ENCODE results near the gene ZNF519. TPM values are rescaled to one million over a fixed set of nuclear protein-coding genes. Genes with fewer than 3 reads are reported as not detected.
"Not testable (repeated sequence)": the region's sequence is repeated elsewhere in the genome, so short reads cannot be mapped to it uniquely, and the experiment has no call there.

Gene ZNF519
- 1 to 10 TPM; 2.6 to 9.0 (median 4.8) TPM for total RNA-seq

DNA sequence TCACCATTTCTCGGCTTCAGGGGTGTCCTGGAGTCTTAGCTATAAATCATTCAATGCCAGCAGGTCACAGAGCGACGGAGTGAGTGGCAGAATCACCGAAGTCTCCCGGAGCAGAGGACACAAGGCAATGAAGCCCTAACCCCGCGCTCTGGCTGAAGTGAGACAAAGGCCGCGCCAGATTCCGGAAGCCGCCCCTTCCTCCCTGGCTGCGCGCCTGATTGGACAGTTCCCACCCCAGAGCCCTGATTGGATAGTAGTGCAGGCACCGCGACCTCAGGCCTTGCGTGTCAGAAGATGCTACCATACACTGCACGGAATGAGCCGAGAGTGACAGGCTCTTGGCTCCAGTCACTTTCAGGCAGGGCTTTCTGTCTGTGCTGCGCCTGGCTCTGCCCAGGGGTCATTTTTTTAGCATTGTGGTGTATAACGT is at the start of gene ZNF519:
Gene ZNF519 (minus strand): TSS at position 165 of the 430 bp plus-strand sequence. CDS start 158 bp downstream, at position 7.
- peak; percentile 73 for DNase-seq (ENCODE audit: low spot score)
- ATAC-seq (ENCODE audit: low FRiP score), result peak; percentile 100

DNA sequence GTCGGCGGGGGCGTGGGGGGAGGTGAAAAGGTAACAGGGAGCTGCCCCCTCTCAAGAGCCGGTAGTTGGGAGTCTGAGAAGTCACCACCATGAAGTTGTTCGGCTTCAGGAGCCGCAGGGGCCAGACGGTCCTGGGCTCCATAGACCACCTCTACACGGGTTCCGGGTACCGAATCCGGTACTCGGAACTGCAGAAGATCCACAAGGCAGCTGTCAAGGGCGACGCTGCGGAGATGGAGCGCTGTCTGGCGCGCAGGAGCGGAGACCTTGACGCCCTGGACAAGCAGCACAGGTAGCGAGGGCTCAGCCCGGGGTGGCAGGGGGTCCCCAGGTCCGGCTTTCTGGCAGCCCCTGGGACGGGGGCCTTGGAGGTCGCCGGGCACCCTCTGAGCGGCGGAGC is 47.1 kb upstream of the ZNF519 start:
- TF ChIP-seq, protein P1, sequence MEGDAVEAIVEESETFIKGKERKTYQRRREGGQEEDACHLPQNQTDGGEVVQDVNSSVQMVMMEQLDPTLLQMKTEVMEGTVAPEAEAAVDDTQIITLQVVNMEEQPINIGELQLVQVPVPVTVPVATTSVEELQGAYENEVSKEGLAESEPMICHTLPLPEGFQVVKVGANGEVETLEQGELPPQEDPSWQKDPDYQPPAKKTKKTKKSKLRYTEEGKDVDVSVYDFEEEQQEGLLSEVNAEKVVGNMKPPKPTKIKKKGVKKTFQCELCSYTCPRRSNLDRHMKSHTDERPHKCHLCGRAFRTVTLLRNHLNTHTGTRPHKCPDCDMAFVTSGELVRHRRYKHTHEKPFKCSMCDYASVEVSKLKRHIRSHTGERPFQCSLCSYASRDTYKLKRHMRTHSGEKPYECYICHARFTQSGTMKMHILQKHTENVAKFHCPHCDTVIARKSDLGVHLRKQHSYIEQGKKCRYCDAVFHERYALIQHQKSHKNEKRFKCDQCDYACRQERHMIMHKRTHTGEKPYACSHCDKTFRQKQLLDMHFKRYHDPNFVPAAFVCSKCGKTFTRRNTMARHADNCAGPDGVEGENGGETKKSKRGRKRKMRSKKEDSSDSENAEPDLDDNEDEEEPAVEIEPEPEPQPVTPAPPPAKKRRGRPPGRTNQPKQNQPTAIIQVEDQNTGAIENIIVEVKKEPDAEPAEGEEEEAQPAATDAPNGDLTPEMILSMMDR (IDR thresholded peaks at IDR 0.05), result no peak
- no peak for DNase-seq (ENCODE audit: low spot score)
- no peak for ATAC-seq (ENCODE audit: low FRiP score)

DNA sequence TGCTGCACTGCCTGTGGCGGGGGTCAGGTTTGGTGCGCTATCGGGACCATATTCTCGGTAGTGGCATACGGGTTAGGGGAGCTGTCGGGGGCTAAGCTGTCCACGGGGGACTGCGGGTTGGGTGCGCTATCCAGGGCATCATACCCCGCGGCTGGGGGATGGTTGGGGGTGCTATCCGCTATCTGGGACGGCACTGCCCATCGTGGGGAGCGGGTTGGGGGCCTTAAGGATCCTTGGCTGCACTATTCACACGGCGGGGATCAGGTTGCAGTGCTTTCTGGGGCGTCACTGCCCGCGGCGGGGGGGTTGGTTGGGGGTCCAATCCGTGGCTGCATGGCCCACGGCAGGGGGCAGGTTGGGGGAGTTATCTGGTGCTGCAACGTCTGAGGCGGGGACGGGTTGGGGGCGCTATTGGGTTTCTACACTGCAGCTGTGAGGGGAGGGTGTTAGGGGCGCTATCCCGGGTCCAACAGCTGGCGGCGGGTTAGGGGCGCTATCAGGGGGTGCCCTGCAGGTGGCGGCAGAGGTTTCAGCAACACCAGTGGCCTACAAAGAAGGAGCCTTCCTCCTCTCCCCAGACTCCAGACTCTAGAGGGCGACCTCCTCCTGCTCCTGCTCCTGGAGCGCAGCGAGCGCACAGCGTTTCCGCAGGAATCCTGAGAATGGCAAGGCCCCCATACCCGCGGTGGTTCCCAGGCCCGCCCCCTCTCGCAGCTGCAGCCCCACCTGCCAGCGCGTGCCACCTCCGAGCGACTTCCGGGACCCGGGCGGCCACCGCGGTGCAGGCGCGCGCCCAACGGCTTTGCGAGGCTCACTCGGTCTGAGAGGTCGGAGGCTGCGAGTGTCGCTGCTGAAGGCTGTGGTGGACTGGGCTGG is 46.3 kb upstream of the ZNF519 start:
- ATAC-seq (ENCODE audit: low FRiP score), result peak; percentile 91
- not testable (repeated sequence) for DNase-seq (ENCODE audit: low spot score)

DNA sequence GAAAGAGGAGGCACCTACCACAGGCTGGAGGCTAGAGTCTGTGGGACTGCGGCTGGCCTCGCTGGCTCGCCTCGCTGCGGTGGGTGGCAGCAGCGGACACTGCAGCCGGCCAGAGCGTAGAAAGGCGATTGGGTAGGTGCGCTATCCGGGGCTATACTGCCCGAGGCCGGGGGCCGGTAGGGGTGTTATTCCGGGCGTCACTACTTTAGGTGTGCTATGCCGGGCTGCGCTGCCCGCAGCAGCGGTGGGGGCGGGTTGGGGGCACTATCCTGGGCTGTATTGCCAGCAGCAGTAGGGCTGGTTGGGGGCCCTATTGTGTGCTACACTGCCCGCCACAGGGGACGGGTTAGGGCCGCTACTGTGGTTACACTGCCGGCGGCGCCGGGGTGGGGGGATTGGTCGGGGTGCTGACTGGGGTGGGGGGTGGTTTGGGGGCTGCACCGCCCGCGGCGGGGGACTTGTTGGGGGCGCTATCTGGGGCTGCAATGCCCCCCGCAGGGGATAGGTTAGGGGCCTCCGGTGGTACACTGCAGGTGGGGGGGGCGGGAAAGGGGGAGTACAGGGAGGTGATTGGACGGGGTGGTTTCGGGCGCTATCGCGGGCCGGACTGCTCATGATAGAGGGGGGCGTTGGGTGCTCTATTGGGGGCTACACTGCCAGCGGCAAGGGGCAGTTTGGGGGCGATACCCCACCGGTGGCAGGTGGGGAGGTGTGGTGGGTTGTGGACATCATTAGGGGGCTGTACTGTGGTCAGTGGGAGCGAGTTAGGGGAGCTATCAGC is 45.5 kb upstream of the ZNF519 start:
- ATAC-seq (ENCODE audit: low FRiP score); DNase-seq (ENCODE audit: low spot score): not testable (repeated sequence)

DNA sequence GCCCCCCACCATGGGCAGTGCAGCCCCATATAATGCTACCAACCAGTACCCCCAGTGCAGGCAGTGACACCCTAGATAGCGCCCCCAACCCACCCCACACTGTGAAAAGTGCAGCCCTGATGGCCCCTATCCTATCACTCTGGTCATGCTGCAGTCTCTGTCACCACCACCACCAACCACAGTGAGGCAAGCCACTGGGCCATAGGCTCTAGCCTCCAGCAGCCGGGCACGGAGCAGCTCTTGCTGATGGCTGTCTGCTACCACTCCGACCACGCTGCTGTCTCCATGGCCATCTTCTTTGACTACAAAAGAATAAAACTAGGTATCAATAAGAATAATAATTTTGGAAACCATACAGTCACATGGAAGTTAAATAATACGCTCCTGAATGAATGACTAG is 43.2 kb upstream of the ZNF519 start:
- ATAC-seq (ENCODE audit: low FRiP score); DNase-seq (ENCODE audit: low spot score): not testable (repeated sequence)

DNA sequence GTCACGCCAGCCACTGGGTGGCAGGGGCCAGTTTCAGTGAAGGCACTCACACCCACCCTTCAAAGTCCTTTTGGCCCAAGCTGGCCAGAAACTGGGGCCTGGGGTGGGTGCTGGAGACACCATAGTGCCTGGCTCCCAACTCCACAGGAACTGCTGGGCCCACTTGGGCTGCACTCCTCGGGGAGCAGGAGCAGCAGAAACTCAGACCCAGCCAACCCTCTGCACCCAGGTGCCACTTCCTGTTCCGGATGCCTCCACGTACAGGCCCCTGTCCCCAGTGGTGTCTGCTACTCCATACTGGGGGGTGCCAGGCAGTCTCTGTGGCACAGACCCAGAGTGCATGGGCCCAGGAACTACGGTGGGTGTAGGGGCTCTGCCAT is 42.5 kb upstream of the ZNF519 start:
- ATAC-seq (ENCODE audit: low FRiP score), result no peak
- DNase-seq (ENCODE audit: low spot score), result no peak
- TF ChIP-seq, protein P1 (IDR thresholded peaks at IDR 0.05), result no peak

DNA sequence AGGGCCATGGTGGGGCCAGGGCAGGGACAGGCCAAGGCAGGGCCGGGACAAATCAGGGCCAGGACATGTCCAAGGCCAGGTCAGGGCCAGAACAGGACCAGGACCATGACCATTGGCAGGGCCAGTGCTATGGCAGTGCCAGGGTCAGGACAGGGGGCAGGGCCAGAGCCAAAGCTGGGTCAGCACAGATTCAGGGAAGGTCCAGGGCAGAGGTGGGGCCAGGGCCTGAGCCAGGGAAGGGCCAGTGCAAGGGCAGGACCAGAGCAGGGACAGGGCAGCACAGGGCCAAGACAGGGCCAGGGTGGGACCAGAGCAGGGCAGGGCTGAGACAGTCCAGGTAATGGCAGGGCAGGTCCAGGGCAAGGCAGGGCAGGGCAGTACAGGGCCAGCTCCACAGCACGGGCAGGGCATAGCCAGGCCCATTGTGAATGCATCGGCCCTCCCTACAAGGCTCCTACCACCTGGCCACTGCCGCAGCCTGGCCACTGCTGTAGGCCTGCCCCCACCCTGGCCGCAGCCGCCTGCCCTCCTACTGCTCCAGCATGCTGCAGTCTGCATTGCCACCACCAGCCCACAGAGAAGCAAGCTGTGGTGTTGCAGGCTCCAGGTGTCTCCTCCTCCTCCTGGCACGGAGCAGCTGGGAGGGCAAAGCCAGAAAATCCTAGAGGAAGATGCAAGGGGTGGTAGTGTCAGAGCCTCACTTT is 41.9 kb upstream of the ZNF519 start:
- DNase-seq (ENCODE audit: low spot score); ATAC-seq (ENCODE audit: low FRiP score): not testable (repeated sequence)

DNA sequence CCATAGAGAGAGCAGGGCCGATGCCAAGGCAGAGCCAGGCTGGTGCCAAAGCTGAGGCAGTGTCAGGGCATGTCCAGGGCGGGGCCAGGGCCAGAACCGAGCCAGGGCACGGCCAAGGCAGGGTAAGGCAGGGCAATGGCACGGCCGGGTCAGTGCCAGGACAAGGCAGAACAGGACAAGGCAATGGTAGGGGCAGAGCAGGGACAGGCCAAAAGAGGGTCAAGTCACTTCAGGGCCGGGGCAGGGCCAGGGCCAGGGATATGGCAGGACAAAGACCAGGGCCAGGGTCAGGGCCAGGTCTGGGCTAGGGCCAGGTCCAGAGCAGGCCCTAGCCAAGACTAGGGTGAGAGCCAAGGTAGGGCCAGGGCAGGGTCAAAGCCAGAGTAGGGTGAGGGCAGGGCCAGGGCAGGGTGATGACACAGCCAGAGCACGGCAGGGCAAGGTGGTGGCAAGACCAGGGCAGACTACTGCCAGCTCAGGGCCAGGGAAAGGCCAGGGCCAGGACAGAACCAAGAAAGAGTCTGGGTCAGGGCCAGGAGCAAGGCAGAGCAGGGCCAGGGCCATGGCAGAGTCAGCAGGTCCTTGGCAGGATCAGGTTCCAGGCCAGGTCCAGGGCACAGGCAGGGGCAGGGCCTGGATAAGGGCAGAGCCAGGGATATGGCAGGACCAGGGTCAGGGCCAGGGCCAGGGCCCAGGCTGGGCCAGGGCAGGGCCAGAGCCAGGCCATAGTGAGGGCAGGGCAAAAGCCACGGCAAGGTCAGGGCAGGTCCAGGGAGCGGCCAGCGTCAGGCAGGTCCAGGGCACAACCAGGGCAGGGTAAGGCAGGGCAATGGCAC is 41.1 kb upstream of the ZNF519 start:
- not testable (repeated sequence) for ATAC-seq (ENCODE audit: low FRiP score); DNase-seq (ENCODE audit: low spot score)

DNA sequence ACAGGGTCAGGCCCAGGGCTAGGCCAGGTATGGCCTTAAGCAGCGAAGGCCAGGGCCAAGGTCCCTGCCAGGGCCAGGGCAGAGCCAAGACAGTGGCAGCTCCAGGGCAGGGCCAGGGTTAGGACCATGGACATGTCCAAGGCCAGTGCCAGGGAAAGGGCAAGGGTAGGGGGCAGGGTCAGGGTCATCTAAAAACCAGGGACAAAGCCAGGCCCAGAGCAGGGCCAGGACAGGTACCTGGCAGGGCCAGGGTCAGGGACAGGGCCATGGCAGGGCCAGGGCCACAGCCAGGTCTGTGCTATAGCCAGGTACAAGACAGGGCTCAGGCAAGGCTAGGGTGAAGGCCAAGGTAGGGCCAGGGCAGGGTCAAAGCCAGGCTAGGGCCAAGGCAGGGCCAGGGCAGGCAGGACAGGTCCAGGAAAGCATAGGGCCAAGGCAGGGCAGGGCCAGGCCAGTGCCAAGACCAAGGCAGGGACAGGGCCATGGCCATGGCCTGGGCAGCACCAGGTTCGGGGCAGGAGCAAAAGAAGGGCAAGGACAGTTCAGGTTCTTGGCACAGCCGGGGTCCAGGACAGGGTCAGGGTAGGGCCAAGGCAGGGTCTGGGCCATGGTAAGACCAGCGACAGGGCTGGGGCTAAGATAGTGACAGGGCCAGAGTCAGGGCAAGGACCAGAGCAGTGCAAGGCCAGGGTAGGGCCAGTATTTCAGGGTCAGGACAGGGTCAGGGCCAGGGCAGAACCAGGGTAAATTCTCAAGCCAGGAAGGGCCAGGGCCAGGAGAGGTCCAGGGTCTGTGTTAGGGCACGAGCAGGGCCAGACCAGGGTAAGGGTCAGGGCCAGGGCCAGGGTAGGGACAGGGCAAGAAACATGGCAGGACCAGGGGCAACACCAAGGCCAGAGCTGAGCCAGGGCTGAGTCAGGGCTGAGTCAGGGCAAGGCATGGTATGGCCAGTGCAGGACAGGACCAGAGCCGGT is 40.2 kb upstream of the ZNF519 start:
- ATAC-seq (ENCODE audit: low FRiP score); DNase-seq (ENCODE audit: low spot score): not testable (repeated sequence)

DNA sequence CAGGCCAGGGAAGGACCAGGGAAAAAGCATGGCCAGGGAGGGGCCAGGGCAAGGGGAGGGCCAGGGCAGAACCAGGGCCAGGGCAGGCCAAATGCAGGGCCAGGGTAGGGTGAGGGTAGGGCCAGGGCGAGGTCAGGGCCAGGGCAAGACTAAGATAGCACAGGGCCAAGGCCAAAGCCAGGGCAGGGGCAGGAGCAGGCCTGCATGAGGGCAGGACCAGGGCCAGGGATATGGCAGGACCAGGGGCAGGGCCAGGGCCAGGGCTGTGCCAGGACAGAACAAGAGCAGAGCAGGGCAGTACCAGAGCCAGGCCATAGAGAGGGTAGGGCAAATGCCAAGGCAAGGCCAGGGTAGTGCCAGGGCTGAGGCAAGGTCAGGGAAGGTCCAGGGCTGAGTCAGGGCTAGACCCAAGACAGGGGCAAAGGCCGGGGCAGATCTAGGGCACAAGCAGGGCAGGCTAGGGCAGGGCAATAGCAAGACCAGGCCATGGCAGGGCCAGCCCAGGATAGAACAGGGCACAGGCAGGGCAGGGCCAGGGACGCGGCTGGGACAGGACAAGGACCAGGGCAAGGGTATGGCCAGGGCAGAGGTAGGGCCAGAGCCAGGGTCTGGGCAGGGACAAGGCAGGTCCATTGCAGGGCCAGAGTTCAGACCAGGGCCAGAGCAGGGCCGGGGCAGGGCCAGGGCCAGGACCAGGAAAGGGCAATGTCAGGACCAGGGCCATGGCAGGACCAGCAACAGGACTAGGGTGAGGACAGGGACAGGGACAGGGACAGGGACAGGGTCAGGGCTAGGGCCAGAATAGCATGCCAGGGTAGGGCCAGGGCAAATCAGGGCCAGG is 39.3 kb upstream of the ZNF519 start:
- not testable (repeated sequence) for ATAC-seq (ENCODE audit: low FRiP score)

DNA sequence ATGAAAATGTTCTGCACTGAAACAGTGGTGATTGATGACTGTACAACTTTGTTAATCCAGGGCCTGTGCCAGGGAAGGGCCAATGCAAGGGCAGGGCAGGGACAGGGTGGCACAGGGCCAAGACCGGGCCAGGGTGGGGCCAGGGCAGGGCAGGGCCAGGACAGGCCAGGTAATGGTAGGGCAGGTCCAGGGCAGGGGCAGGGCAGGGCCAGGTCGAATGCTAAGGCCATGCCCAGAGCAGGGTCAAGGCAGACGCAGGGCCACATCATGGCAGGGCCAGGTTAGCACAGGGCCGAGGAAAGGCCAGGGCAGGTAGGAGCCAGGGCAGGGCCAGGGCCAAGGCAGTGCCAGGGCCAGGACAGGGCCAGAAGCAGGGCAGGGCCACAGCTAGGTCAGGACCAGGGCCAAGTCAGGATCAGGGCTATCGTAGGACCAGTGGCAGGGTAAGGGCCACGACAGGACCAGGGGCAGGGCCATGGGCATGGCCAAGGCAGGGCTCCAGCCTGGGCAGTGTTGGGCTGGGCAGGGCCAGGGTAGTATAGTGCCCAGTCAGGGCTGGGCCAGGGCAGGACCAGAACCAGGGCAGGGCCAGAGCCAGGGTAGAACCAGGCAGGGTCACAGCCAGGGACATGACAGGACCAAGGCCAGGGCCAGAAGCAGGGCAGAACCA is 38.3 kb upstream of the ZNF519 start:
- ATAC-seq (ENCODE audit: low FRiP score); DNase-seq (ENCODE audit: low spot score): not testable (repeated sequence)

More for the DNA sequence above, 39.3 kb upstream of the ZNF519 start:
- not testable (repeated sequence) for DNase-seq (ENCODE audit: low spot score)

DNA sequence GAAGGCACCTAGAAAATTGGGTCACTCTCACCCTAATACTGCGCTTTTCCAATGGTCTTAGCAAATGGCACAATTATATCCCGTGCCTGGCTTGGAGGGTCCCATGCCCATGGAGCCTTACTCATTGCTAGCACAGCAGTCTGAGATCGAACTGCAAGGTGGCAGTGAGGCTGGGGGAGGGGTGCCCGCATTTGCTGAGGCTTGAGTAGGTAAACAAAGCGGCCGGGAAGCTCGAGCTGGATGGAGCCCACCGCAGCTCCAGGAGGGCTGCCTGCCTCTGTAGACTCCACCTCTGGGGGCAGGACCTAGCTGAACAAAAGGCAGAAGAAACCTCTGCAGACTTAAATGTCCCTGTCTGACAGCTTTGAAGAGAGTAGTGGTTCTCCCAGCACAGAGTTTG is 30.7 kb upstream of the ZNF519 start:
- DNase-seq (ENCODE audit: low spot score); ATAC-seq (ENCODE audit: low FRiP score): not testable (repeated sequence)

DNA sequence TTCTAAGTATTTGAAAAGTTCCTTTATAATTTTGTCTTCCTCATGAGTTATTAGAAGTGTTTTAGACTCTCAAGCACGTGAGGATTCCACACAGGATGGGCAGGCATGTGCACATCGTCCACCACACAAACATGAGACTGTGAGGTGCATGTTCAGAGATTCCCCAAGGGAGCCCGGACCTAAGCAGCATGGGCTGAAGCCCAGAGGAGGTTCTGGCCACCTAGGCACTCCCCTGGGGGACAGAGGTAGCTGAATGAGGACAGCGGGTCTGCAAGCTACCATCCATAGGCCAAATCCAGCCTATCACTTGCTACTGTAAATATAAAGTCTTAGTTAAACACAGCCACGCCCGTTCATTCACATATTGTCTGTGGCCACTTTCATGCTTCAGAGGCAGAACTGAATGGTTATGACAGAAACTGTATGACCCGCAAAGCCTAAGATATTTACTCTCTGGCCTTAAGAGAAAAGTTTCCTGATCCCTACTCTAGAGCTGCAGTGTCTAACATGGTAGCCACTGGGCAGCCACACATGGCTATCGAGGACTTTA is 19.4 kb upstream of the ZNF519 start:
- ATAC-seq (ENCODE audit: low FRiP score); DNase-seq (ENCODE audit: low spot score): not testable (repeated sequence)

Data from omental fat pad (tissue), 4 donors.